H1 (cell line): ENCODE data around the gene RNF151.

Experiments
- ATF2 ChIP-seq: IDR thresholded peaks from 2 replicates; pipeline ENCODE4 v1.6.1; 2012; ENCODE audit warnings: low read length, inconsistent platforms
- CTCF ChIP-seq, 3 experiments: IDR thresholded peaks; 1 replicate in 2 of 3; 2 replicates in 1 of 3; pipeline versions ENCODE4 v1.5.1 to v1.6.1; 2011; ENCODE audit warnings: low read length in 3 of 3, mild to moderate bottlenecking in 3 of 3, inconsistent platforms in 2 of 3, low read depth in 1 of 3, moderate library complexity in 1 of 3; ENCODE audit not compliant: insufficient read depth in 1 of 3; ENCODE audit errors: control extremely low read depth in 1 of 3
- EZH2 ChIP-seq: fragments of 200-600 bp; sonication (generic); IDR thresholded peaks from 2 replicates; pipeline ENCODE4 v1.7.1; 2012; ENCODE audit warnings: low read depth, mild to moderate bottlenecking, moderate library complexity, low read length, inconsistent platforms; ENCODE audit not compliant: severe bottlenecking
- RFX5 ChIP-seq: IDR thresholded peaks from 2 replicates; pipeline ENCODE4 v1.6.1; 2011; ENCODE audit warnings: low read depth, low read length, improper control_type of control experiment, borderline replicate concordance

DNA sequence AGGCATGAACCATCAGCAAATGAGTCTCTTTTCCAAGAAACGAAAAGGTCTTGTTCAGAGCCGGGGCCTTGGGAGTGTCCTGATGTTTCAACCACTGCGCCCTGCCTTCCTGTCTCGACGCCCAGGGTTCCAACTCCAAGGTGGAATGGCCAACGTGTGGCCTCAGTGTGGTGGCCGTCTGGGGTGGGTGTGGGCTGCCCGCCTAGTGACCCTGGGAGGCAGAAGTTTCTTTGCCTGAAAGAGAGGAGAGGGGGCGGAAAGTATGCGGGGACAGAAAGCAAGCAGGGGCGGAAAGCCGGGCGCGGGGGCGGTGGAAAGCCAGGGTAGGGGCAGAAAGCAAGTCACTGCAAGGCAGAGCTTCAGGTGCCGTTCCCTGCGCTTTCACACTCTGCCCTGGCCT is 27.7 kb upstream of the RNF151 start:
- no peak for TF ChIP-seq ATF2
- no peak for TF ChIP-seq CTCF (IDR thresholded peaks at IDR 0.05; ENCODE audit: control extremely low read depth in 1 of 3, insufficient read depth in 1 of 3, low read depth in 1 of 3, low read length in 3 of 3)
- no peak for TF ChIP-seq EZH2
- TF ChIP-seq RFX5, result no peak
